Activated CD4-positive, alpha-beta memory T cell treated with anti-CD3 and anti-CD28 coated beads, Interleukin-2, amount 10 ng/mL, durations not matched to agents 7 days and 5 days (primary cell): ENCODE measurements around the gene RCAN3. TPM values are rescaled to one million over a fixed set of nuclear protein-coding genes. Genes with fewer than 3 reads are reported as not detected.
A peak's percentile ranks its signal among the peaks of the same experiment; 100 is the strongest.

Source experiments
- CTCF ChIA-PET: fragments of 350-600 bp; sonication (Branson Sonifier 250); formaldehyde crosslinking; loops from one replicate; lab custom pipeline; 2021; ENCODE audit warnings: antibody characterized with exemption, inconsistent platforms; lab: Charles Lee
- POLR2A ChIA-PET: fragments of 350-600 bp; sonication (Branson Sonifier 250); formaldehyde crosslinking; loops from one replicate; lab custom pipeline; 2021; ENCODE audit warnings: antibody characterized with exemption; lab: Charles Lee
- DNase-seq: peaks from one replicate; pipeline ENCODE4 v3.0.0-alpha.2; 2020
- H3K27ac Mint-ChIP-seq: one replicate; pipeline ENCODE4 v1.8.0; 2021; ENCODE audit warnings: mild to moderate bottlenecking, mixed read lengths
- H3K27me3 Mint-ChIP-seq: one replicate; pipeline ENCODE4 v1.8.0; 2021; ENCODE audit warnings: mixed read lengths
- H3K36me3 Mint-ChIP-seq: one replicate; pipeline ENCODE4 v1.8.0; 2021; ENCODE audit warnings: low read depth, mixed read lengths
- H3K4me1 Mint-ChIP-seq: one replicate; pipeline ENCODE4 v1.8.0; 2021; ENCODE audit warnings: mixed read lengths
- H3K4me3 Mint-ChIP-seq: one replicate; pipeline ENCODE4 v1.8.0; 2021; ENCODE audit warnings: mild to moderate bottlenecking, mixed read lengths
- H3K9me3 Mint-ChIP-seq: one replicate; pipeline ENCODE4 v1.8.0; 2021; ENCODE audit warnings: mixed read lengths
- total RNA-seq, 2 experiments: library from RNA; stranded (reverse); gene quantifications; one replicate each; pipeline ENCODE4 v1.2.3, GENCODE V29; 2021

The RCAN3 gene
- total RNA-seq, 2 experiments from 2014 or later = 59.3 to 62.6 TPM

GRCh38 chr1:24502065-24502708, 449 bp upstream of the RCAN3 start:
- CTCF ChIA-PET = interaction anchor here (0.7 to 6.6 kb wide), 19 partner anchors 8 to 352 kb away, joined by 3 to 89 read pairs (median 4); partner anchors contain the start of genes NIPAL3 and STPG1
- Mint-ChIP-seq H3K9me3 (no peaks in the 10 kb centered on the region), H3K27me3 (no peaks in the 10 kb centered on the region), H3K4me1 (peaks cover 66% of the 10 kb centered on the region), H3K4me3 (peak overlapping the region; percentile 81), H3K27ac (peak overlapping the region; percentile 97), H3K36me3 (peaks cover 21% of the 10 kb centered on the region)
- POLR2A ChIA-PET = interaction anchor here (0.6 to 10.4 kb wide), 29 partner anchors 8 to 1624 kb away, joined by 3 to 232 read pairs (median 5); partner anchors contain the start of genes NIPAL3, SRRM1, SRSF10 and STPG1
- DNase-seq = peak; percentile 83

DNA sequence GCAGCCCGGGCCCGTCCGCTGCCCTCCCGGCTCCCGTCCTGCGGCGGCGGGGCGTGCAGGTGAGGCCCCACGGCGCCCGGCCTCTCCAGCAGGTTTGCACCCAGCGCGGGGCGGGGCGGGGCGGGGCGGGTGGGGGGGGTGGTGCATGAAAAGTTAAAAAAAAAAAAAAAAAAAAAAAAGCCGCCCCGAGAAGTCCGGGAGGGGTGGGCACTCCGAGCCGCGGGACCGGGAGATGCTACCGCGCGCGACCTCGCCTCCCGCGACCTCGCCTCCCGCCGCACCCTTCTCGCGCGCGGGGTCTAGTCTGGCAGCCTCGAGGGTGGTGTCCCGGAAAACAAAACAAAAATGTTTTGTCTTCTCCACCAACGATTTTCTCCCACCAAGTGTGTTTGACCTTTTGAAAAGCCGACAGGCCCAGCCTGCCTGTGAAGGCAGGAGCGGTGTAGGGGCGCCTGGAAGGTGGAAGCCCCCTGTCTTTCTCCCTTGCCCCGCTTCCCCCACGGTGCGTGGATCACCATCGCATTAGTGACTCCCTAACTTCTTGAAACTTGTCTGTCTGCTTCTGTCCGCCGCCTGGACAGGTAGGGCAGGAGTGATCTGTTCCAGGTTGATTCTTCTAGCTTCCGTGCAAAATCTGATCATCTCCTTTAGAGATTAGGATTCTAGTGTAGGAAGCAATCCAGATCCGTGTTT, 569 bp downstream of the RCAN3 start:
- Mint-ChIP-seq H3K36me3 (peaks cover 32% of the 10 kb centered on the region), H3K27me3 (no peaks in the 10 kb centered on the region), H3K4me1 (peaks cover 74% of the 10 kb centered on the region), H3K9me3 (peaks cover under 1% of the 10 kb centered on the region), H3K27ac (peak overlapping the region; percentile 99), H3K4me3 (peak overlapping the region; percentile 99)
- POLR2A ChIA-PET = interaction anchor here (0.5 to 10.4 kb wide), 22 partner anchors 10 to 1623 kb away, joined by 3 to 232 read pairs (median 6); partner anchors contain the start of genes NIPAL3, SRRM1, SRSF10 and STPG1
- CTCF ChIA-PET = interaction anchor here (0.8 to 6.6 kb wide), 11 partner anchors 13 to 744 kb away, joined by 3 to 89 read pairs (median 8); partner anchors contain the start of genes NIPAL3, RSRP1 and STPG1
- no peak for DNase-seq

DNA sequence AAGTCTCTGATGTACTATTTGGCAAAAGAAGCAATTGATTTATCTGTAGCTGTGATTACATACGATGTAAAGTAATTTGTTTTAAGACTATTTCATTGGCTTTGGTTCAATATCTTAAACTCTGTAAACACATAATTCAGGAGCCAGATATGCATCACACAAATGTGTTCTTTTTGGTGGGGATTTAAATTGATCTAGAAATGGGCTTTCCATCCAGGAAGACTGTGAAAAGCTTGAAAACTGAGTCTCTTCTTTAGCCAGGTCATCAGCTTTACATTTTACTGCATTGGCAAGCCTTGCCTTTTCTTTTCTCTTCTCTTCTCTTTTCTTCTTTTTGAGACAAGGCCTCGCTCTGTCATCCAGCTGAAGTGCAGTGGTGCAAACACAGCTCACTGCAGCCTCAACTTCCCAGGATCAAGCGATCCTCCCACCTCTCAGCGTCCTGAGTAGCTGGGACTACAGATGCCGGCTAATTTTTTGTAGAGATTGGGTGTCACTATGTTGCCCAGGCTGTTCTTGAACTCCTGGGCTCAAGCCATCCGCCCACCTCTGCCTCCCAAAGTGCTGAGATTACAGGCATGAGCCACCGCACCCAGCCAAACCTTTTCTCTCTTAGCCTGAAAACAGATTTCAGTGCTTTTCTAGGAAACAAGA, 1.4 kb downstream of the RCAN3 start:
- Mint-ChIP-seq H3K4me1 (peaks cover 72% of the 10 kb centered on the region), H3K36me3 (peaks cover 37% of the 10 kb centered on the region), H3K4me3 (peak overlapping the region; percentile 99), H3K9me3 (peaks cover 2% of the 10 kb centered on the region), H3K27me3 (no peaks in the 10 kb centered on the region), H3K27ac (peak overlapping the region; percentile 99)
- CTCF ChIA-PET = interaction anchor here (0.8 to 6.6 kb wide), 10 partner anchors 18 to 743 kb away, joined by 3 to 89 read pairs (median 4); partner anchors contain the start of genes NIPAL3, RSRP1 and STPG1
- POLR2A ChIA-PET = interaction anchor here (0.7 to 10.4 kb wide), 16 partner anchors 11 to 975 kb away, joined by 3 to 232 read pairs (median 8); partner anchors contain the start of genes NIPAL3, SRRM1 and STPG1
- DNase-seq = no peak

DNA sequence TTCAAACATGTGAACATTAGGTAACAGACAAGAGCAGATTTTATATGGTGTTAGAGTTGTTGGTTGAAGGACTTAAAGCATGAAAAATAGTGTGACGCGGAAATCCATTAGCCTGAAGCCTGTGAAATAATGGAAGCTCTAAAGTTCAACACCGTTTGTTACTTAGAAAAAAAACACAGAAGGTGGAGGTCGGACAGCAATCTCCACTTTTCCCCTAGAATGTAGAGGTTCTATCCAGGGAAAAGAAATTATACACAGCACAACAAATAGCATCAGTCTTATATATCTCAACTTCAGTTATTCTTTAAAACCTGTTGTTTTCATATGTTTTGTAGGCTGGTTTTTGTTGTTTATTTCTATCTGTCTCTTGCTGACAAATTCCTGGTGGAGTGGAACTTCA, 1.9 kb downstream of the RCAN3 start:
- ChIA-PET POLR2A (interaction anchor here (0.7 to 10.4 kb wide), 12 partner anchors 11 to 976 kb away, joined by 3 to 232 read pairs (median 19); partner anchors contain the start of genes NIPAL3, SRRM1 and STPG1), CTCF (interaction anchor here (0.9 to 6.6 kb wide), 8 partner anchors 18 to 305 kb away, joined by 3 to 89 read pairs (median 6); partner anchors contain the start of genes NIPAL3 and STPG1)
- Mint-ChIP-seq H3K27ac (peak overlapping the region; percentile 99), H3K9me3 (peaks cover 2% of the 10 kb centered on the region), H3K36me3 (peaks cover 43% of the 10 kb centered on the region), H3K27me3 (no peaks in the 10 kb centered on the region), H3K4me3 (peak overlapping the region; percentile 99), H3K4me1 (peaks cover 72% of the 10 kb centered on the region)
- DNase-seq = no peak

- CTCF ChIA-PET = interaction anchor here (1.6 to 6.6 kb wide), 5 partner anchors 19 to 90 kb away, joined by 3 to 89 read pairs (median 9); partner anchors contain the start of genes NIPAL3 and STPG1
- Mint-ChIP-seq H3K4me1 (peaks cover 73% of the 10 kb centered on the region), H3K4me3 (peak overlapping the region; percentile 62), H3K9me3 (peaks cover 2% of the 10 kb centered on the region), H3K27me3 (no peaks in the 10 kb centered on the region), H3K27ac (peak overlapping the region; percentile 95), H3K36me3 (peaks cover 54% of the 10 kb centered on the region)
- POLR2A ChIA-PET = interaction anchor here (0.7 to 10.4 kb wide), 11 partner anchors 10 to 977 kb away, joined by 3 to 232 read pairs (median 8); partner anchors contain the start of gene NIPAL3
- no peak for DNase-seq
These were observed 3.2 kb downstream of the RCAN3 start for GRCh38 chr1:24505816-24506215.

DNA sequence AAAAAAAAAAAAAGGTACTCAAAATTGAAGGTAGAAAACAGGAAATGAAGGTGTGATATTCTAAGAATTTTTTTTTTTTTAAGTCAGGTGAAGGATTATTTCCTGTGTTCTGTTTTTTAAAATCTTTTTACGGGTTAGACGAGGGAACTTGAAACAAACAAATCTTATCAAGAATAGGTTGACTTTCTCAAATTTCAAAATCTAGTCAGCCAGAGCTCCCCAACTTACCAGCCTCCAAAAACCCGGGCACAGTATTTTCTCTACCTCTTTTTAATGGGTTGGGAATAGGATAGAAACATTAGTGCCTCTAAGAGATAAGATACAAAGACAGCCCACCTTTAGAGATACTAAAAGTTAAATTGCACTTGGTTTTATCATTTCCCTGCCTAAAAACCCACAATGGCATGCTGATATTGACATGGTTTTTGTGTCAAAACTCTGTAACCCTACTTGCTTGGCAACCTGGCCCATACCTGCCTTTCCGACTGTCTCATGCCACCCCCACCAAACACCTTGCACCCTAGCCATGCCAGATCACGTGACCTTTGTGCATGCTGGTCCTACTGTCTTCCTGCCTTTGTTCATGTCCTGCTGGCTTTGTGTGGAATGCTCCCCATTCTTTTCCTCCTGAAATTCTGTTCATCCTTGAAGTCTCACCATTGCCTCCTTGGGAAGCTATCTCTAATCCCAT, 4.2 kb downstream of the RCAN3 start:
- ChIA-PET CTCF (interaction anchor here (0.7 to 6.6 kb wide), 10 partner anchors 20 to 128 kb away, joined by 3 to 89 read pairs (median 6); partner anchors contain the start of genes NIPAL3 and STPG1), POLR2A (interaction anchor here (0.6 to 10.4 kb wide), 12 partner anchors 9 to 697 kb away, joined by 3 to 232 read pairs (median 7); partner anchors contain the start of genes NIPAL3 and STPG1)
- Mint-ChIP-seq H3K9me3 (peaks cover 2% of the 10 kb centered on the region), H3K27ac (peak overlapping the region; percentile 95), H3K4me3 (peak overlapping the region; percentile 71), H3K36me3 (peaks cover 61% of the 10 kb centered on the region), H3K4me1 (peaks cover 67% of the 10 kb centered on the region), H3K27me3 (no peaks in the 10 kb centered on the region)
- no peak for DNase-seq

- Mint-ChIP-seq H3K27me3 (no peaks in the 10 kb centered on the region), H3K36me3 (peaks cover 63% of the 10 kb centered on the region), H3K4me3 (peak overlapping the region; percentile 71), H3K27ac (peak overlapping the region; percentile 95), H3K9me3 (peaks cover 2% of the 10 kb centered on the region), H3K4me1 (peaks cover 67% of the 10 kb centered on the region)
- ChIA-PET POLR2A (interaction anchor here (0.7 to 10.4 kb wide), 9 partner anchors 9 to 123 kb away, joined by 3 to 232 read pairs (median 52); partner anchors contain the start of genes NIPAL3 and STPG1), CTCF (interaction anchor here (1.1 to 3.5 kb wide), 6 partner anchors 19 to 127 kb away, joined by 3 to 18 read pairs (median 6); partner anchors contain the start of gene NIPAL3)
- no peak for DNase-seq
These were observed 4.8 kb downstream of the RCAN3 start for GRCh38 chr1:24507405-24507804.

DNA sequence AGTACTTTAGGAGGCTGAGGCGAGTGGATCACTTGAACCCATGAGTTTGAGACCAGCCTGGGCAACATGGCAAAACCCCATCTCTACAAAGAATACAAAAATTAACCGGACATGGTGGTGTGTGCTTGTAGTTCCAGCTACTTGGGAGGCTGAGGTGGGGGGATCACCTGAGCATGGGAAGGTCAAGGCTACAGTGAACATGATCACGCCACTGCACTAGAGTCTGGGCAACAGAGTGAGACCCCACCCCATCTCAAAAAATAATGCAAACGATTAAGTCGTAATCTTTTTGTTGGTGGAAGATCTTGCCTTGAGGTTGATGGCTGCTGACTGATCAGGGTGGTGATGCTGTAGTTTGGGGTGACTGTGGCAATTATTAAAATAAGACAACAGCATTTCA, 6.3 kb downstream of the RCAN3 start:
- CTCF ChIA-PET = interaction anchor here (0.5 to 3.5 kb wide), 3 partner anchors 17 to 320 kb away, joined by 3 to 18 read pairs (median 3); no protein-coding TSS in a partner anchor
- no peaks in the 10 kb centered on the region for H3K27me3 Mint-ChIP-seq
- POLR2A ChIA-PET = interaction anchor here (8.7 to 10.4 kb wide), 3 partner anchors 27 to 91 kb away, joined by 100 to 232 read pairs (median 172); partner anchors contain the start of gene NIPAL3
- H3K36me3 Mint-ChIP-seq = peaks cover 56% of the 10 kb centered on the region
- peaks cover 68% of the 10 kb centered on the region for H3K4me1 Mint-ChIP-seq
- H3K9me3 Mint-ChIP-seq = peaks cover 2% of the 10 kb centered on the region
- no peak overlapping the region for H3K4me3 Mint-ChIP-seq
- no peak overlapping the region for H3K27ac Mint-ChIP-seq
- no peak for DNase-seq

DNA sequence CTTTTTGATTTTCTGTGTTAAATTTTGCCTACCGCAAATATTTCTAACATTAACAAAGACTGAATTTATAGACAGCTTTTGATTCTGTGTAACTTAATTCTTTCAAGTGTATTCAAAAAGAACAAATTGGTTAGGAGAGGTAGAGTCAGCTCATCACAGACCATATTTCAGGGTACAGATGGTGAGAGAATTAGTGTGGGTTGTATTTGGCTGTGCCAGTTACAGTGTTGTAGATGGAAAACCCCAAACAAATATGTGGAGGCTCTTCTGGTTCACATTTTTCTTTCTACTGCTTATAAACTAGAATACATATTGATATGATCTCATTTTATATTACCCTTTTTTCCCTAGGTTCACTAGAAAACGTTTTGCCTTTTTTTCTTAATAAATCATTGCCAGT, 11.1 kb downstream of the RCAN3 start:
- Mint-ChIP-seq H3K9me3 (no peaks in the 10 kb centered on the region), H3K27ac (no peak overlapping the region), H3K4me1 (peaks cover 38% of the 10 kb centered on the region), H3K27me3 (no peaks in the 10 kb centered on the region), H3K36me3 (peaks cover 54% of the 10 kb centered on the region), H3K4me3 (no peak overlapping the region)
- CTCF ChIA-PET = interaction anchor here (1.0 kb wide), 1 partner anchor 315 kb away, joined by 3 read pairs; no protein-coding TSS in a partner anchor
- POLR2A ChIA-PET = interaction anchor here (1.2 to 1.8 kb wide), 2 partner anchors 12 to 13 kb away, joined by 4 read pairs; no protein-coding TSS in a partner anchor
- no peak for DNase-seq

DNA sequence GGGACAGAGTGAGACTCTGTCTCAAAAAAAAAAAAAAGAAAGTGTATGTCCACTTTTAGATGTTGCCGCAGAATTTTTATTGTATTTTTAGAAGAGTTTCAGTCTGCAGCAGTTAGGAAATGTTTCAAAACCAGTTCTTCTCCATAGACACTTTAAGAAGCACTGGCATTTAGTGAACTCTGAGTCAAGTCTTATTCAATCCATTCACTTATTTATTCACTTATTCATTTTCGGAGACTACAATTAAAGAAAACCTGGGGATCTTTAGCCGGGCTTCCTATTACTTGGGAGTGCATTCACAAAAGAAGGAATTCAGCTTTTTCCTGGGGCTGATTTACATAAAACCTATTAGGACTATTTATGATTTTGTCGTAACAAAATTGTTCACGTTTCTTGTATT, 12.3 kb downstream of the RCAN3 start:
- H3K27me3 Mint-ChIP-seq = no peaks in the 10 kb centered on the region
- H3K4me3 Mint-ChIP-seq = no peak overlapping the region
- H3K4me1 Mint-ChIP-seq = peaks cover 30% of the 10 kb centered on the region
- POLR2A ChIA-PET = interaction anchor here (0.9 to 2.2 kb wide), 5 partner anchors 8 to 122 kb away, joined by 3 to 8 read pairs (median 4); partner anchors contain the start of gene RCAN3
- CTCF ChIA-PET = interaction anchor here (1.0 to 1.2 kb wide), 2 partner anchors 13 to 73 kb away, joined by 3 to 6 read pairs; no protein-coding TSS in a partner anchor
- H3K27ac Mint-ChIP-seq = no peak overlapping the region
- no peaks in the 10 kb centered on the region for H3K9me3 Mint-ChIP-seq
- peaks cover 51% of the 10 kb centered on the region for H3K36me3 Mint-ChIP-seq
- DNase-seq = no peak
